ENCODE measurements around the gene CRYL1.
"Not testable (repeated sequence)": the region's sequence is repeated elsewhere in the genome, so short reads cannot be mapped to it uniquely, and the experiment has no call there.

The CRYL1 gene

GRCh38 chr13:20446900-20447299, 78.8 kb downstream of the CRYL1 start:
- FAIRE-seq, result no peak

- no peak for FAIRE-seq
Measured at GRCh38 chr13:20446405-20446804, 79.3 kb downstream of the CRYL1 start.

GRCh38 chr13:20442798-20443381, 82.8 kb downstream of the CRYL1 start:
- no peak for FAIRE-seq

GRCh38 chr13:20442375-20442774, 83.3 kb downstream of the CRYL1 start:
- FAIRE-seq, result no peak

- FAIRE-seq, result no peak
Measured at GRCh38 chr13:20441879-20442278, 83.8 kb downstream of the CRYL1 start.

- FAIRE-seq, result no peak
Measured at GRCh38 chr13:20441056-20441455, 84.6 kb downstream of the CRYL1 start.

- no peak for FAIRE-seq
Measured at GRCh38 chr13:20439261-20439660, 86.4 kb downstream of the CRYL1 start.

GRCh38 chr13:20438801-20439200, 86.9 kb downstream of the CRYL1 start:
- FAIRE-seq, result no peak

- FAIRE-seq, result no peak
Measured at GRCh38 chr13:20436505-20436904, 89.2 kb downstream of the CRYL1 start.

- no peak for FAIRE-seq
Measured at GRCh38 chr13:20435616-20436368, 89.9 kb downstream of the CRYL1 start.

- not testable (repeated sequence) for FAIRE-seq
Measured at GRCh38 chr13:20434210-20434609, 91.4 kb downstream of the CRYL1 start.

- no peak for FAIRE-seq
Measured at GRCh38 chr13:20431687-20432384, 93.8 kb downstream of the CRYL1 start.

GRCh38 chr13:20431080-20431479, 94.6 kb downstream of the CRYL1 start:
- FAIRE-seq, result no peak

GRCh38 chr13:20430296-20430695, 95.4 kb downstream of the CRYL1 start:
- FAIRE-seq, result no peak

- no peak for FAIRE-seq
Measured at GRCh38 chr13:20429682-20430081, 96.0 kb downstream of the CRYL1 start.

- FAIRE-seq, result no peak
Measured at GRCh38 chr13:20428666-20429644, 96.7 kb downstream of the CRYL1 start.

- FAIRE-seq, result no peak
Measured at GRCh38 chr13:20426766-20427448, 98.8 kb downstream of the CRYL1 start.

- no peak for FAIRE-seq
Measured at GRCh38 chr13:20425819-20426219, 99.8 kb downstream of the CRYL1 start.

GRCh38 chr13:20424949-20425348, 100.7 kb downstream of the CRYL1 start:
- no peak for FAIRE-seq

- FAIRE-seq, result no peak
Measured at GRCh38 chr13:20424559-20424852, 101.2 kb downstream of the CRYL1 start.

- no peak for FAIRE-seq
Measured at GRCh38 chr13:20422362-20422761, 103.3 kb downstream of the CRYL1 start.

GRCh38 chr13:20420938-20421337, 104.7 kb downstream of the CRYL1 start:
- FAIRE-seq, result no peak
